ENCODE results near the gene CDC42BPB. TPM values are rescaled to one million over a fixed set of nuclear protein-coding genes. Genes with fewer than 3 reads are reported as not detected.

Gene CDC42BPB
- total and polyA plus RNA-seq, 12 donors: 29.6 to 83.6 (median 69.3) TPM

GRCh38 chr14:103067231-103067954, 10.0 kb upstream of the CDC42BPB start:
- 78 to 89% methylated on average over 8 of the region's 8 CpGs for WGBS, 2 donors
- Histone ChIP-seq H3K4me3 (no peak overlapping the region), H3K4me1 (peaks cover 3 to 36% (median 19%) of the 10 kb centered on the region in 9 donors), H3K9me3 (no peaks in the 10 kb centered on the region), H3K27ac (peak overlapping the region in 6 of 10 donors; percentile 9 to 74 (median 41)), H3K36me3 (no peaks in the 10 kb centered on the region), H3K27me3 (no peaks in the 10 kb centered on the region)
- DNase-seq (no peak), ATAC-seq (peak in 2 of 8 donors; percentile 32 to 66)
- no peak for TF ChIP-seq CTCF (IDR thresholded peaks at IDR 0.05)
- intact Hi-C loops (cut with DNase I): no loop called here

- intact Hi-C loops (cut with DNase I): no loop called here
- no peak for TF ChIP-seq CTCF (IDR thresholded peaks at IDR 0.05)
- no peaks in the 10 kb centered on the region for H3K36me3 ChIP-seq
- ATAC-seq (peak; percentile 27 to 86 (median 64)), DNase-seq (peak in 1 of 2 donors; percentile 78)
- H3K4me1 ChIP-seq: peaks cover 3 to 28% (median 14%) of the 10 kb centered on the region in 9 donors
- H3K27me3 ChIP-seq: no peaks in the 10 kb centered on the region
- H3K9me3 ChIP-seq: no peaks in the 10 kb centered on the region
- WGBS, 2 donors: 57 to 62% methylated on average over 9 of the region's 9 CpGs
- no peak overlapping the region for H3K4me3 ChIP-seq
- peak overlapping the region in 5 of 10 donors; percentile 25 to 44 (median 36) for H3K27ac ChIP-seq
These were observed 9.1 kb upstream of the CDC42BPB start for GRCh38 chr14:103066399-103066798.

- ATAC-seq (no peak), DNase-seq (no peak)
- Histone ChIP-seq H3K27ac (peak overlapping the region in 5 of 10 donors; percentile 19 to 39 (median 36)), H3K4me3 (no peak overlapping the region), H3K36me3 (no peaks in the 10 kb centered on the region), H3K27me3 (no peaks in the 10 kb centered on the region), H3K4me1 (peaks cover 0 to 24% (median 13%) of the 10 kb centered on the region in 9 donors), H3K9me3 (no peaks in the 10 kb centered on the region)
- no peak for TF ChIP-seq CTCF (IDR thresholded peaks at IDR 0.05)
- intact Hi-C loops (cut with DNase I): no loop called here
- 65 to 79% methylated on average over 7 of the region's 7 CpGs for WGBS, 2 donors
These were observed 8.5 kb upstream of the CDC42BPB start for GRCh38 chr14:103065861-103066260.

GRCh38 chr14:103064978-103065377, 7.6 kb upstream of the CDC42BPB start:
- Histone ChIP-seq H3K4me3 (no peak overlapping the region), H3K9me3 (no peaks in the 10 kb centered on the region), H3K27ac (no peak overlapping the region), H3K4me1 (peaks cover 0 to 24% (median 15%) of the 10 kb centered on the region in 9 donors), H3K27me3 (no peaks in the 10 kb centered on the region), H3K36me3 (no peaks in the 10 kb centered on the region)
- intact Hi-C loops (cut with DNase I): no loop called here
- WGBS, 2 donors: 92 to 94% methylated on average over 12 of the region's 12 CpGs
- no peak for ATAC-seq
- no peak for TF ChIP-seq CTCF (IDR thresholded peaks at IDR 0.05)
- DNase-seq: no peak
